SIG-M5 treated with dmso at 0.1 percent for 504 hours (cell line): ENCODE measurements around the gene MOB3B.
"Not testable (repeated sequence)": the region's sequence is repeated elsewhere in the genome, so short reads cannot be mapped to it uniquely, and the experiment has no call there.

Experiments
- DNase-seq: peaks from one replicate; lab custom pipeline; 2025; ENCODE audit not compliant: unreplicated experiment; lab: John Stamatoyannopoulos, UW

MOB3B gene

GRCh38 chr9:27482709-27483108 is 46.9 kb downstream of the MOB3B start:
- DNase-seq: no peak

- DNase-seq: no peak
Observed at GRCh38 chr9:27478322-27478721, 51.3 kb downstream of the MOB3B start.

GRCh38 chr9:27476870-27477515 is 52.6 kb downstream of the MOB3B start:
- no peak for DNase-seq

- DNase-seq: no peak
Observed at GRCh38 chr9:27475057-27475595, 54.5 kb downstream of the MOB3B start.

GRCh38 chr9:27474305-27474704 is 55.3 kb downstream of the MOB3B start:
- no peak for DNase-seq

GRCh38 chr9:27473111-27473529 is 56.5 kb downstream of the MOB3B start:
- DNase-seq: no peak

- DNase-seq: no peak
Observed at GRCh38 chr9:27472195-27472594, 57.4 kb downstream of the MOB3B start.

GRCh38 chr9:27471789-27472188 is 57.8 kb downstream of the MOB3B start:
- DNase-seq: no peak

- DNase-seq: no peak
Observed at GRCh38 chr9:27471366-27471765, 58.2 kb downstream of the MOB3B start.

- DNase-seq: no peak
Observed at GRCh38 chr9:27470291-27470856, 59.2 kb downstream of the MOB3B start.

- DNase-seq: no peak
Observed at GRCh38 chr9:27469550-27469949, 60.1 kb downstream of the MOB3B start.

- no peak for DNase-seq
Observed at GRCh38 chr9:27468462-27469110, 61.0 kb downstream of the MOB3B start.

GRCh38 chr9:27468000-27468399 is 61.6 kb downstream of the MOB3B start:
- DNase-seq: no peak

GRCh38 chr9:27467486-27467885 is 62.1 kb downstream of the MOB3B start:
- no peak for DNase-seq

GRCh38 chr9:27466516-27466915 is 63.1 kb downstream of the MOB3B start:
- not testable (repeated sequence) for DNase-seq

- not testable (repeated sequence) for DNase-seq
Observed at GRCh38 chr9:27464950-27465349, 64.7 kb downstream of the MOB3B start.

- DNase-seq: no peak
Observed at GRCh38 chr9:27462846-27463245, 66.8 kb downstream of the MOB3B start.

GRCh38 chr9:27462434-27462833 is 67.2 kb downstream of the MOB3B start:
- DNase-seq: no peak

- DNase-seq: peak; percentile 75
Observed at GRCh38 chr9:27460226-27461023, 69.2 kb downstream of the MOB3B start.

- no peak for DNase-seq
Observed at GRCh38 chr9:27457445-27457844, 72.2 kb downstream of the MOB3B start.

GRCh38 chr9:27453860-27454553 is 75.6 kb downstream of the MOB3B start:
- DNase-seq: peak; percentile 15
